Placental epithelial cell (primary cell): ENCODE data around the gene MELTF. TPM values are rescaled to one million over a fixed set of nuclear protein-coding genes. Genes with fewer than 3 reads are reported as not detected.

ENCODE experiments used
- total RNA-seq: library from RNA; depleted of rRNA; stranded (reverse); fragments of >200 nt; gene quantifications from 2 replicates; pipeline ENCODE4 v1.2.3, GENCODE V29; 2012

The MELTF gene
- total RNA-seq: 67.6 and 74.6 TPM in 2 replicates

DNA sequence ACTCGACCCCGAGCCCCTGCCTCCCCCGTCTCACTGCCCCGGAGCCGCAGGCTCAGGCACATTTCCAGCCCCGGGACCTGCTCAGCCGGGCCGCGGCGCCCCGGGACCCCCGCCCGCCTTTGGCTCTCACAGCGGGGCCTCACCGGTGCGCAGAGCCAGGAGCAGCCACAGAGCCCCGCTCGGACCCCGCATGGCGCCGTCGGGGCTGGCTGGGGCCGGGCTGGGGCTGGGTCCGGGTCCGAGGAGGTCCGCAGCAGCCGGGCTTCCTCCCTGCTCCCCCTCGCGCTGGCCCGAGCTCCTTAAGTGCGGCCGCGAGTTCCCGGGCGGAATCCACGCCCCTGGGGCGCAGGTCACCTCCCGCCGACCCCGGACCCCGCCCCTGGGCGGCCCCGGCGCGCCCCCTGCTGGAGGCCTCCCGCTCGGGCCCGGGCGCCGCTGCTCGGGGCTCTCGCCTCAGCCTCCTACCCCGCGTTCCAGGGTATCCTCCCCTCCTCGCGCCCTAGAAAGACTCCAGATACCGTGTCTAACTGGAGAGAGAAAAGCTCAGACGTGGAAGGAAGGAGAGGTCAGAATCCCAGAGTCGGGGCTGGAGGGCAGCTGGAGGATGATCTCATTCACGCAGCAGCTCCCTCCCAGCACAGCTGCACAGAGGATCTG is at the start of gene MELTF:
Gene MELTF (minus strand): TSS at position 307 of the 657 bp plus-strand sequence. CDS start 115 bp downstream, at position 192.

DNA sequence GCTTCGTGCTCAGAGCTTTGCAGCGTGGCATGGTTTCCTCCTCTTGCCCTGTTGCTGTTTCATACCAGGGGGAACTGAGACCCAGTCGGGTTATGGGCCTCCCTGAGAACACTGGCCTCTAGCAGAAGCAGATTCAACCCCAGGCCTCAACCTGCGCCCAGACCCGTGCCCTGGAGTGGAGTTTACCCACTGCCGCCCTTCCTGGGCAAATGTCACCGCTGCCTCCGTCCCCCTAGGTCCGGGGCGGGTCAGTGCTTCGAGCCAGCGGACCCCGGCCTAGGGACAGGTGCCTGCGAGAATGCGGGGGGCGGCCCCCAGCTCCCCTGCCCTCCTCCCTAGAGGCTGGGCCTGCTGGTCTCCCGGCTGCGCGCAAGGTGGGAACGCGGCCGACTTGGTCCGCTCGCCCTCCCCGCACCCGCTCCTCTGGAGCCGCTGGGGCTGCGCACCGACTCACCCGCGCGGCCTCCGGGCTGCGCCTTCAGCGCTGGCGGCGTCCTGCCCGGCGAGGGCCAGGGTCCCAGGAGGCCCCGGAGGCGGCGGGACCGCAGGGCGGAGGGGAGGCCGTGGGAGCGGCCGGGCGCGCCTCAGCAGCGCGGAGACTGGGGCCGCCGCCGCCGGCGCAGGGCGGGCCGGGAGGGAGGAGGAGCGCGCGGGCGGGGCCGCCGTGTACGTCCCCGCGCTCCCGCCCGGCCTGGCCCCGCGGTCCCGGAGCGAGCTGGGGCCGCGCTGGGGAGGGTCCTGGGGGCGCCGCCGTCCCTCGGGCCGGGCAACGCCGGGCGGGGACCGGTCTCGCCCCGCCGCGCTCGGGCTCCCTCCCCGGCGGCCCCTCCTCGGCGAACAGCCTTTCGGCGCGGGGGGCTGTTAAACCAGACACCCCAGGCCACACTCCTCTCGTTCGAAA is 61.1 kb downstream of the MELTF start, which contains the start of gene PIGZ:
Gene PIGZ (minus strand): TSS at position 601 of the 901 bp plus-strand sequence. CDS start 16,802 bp downstream, outside the sequence.

Other genes starting within 250 kb of the MELTF start
- gene SENP5, start 161.9 kb downstream of the MELTF start, total RNA-seq: 37.7 and 48.0 TPM in 2 replicates
- gene NCBP2, start 87.3 kb downstream of the MELTF start, total RNA-seq: 36.3 and 41.2 TPM in 2 replicates
- 1.7 and 2.7 TPM in 2 replicates for gene PIGZ, start 61.0 kb downstream of the MELTF start, total RNA-seq